Stimulated activated memory B cell treated with anti-CD40 and anti-IgM and Interleukin-4, amounts not matched to agents 10 μg/mL and 1 μg/mL and 100 μg/mL, for 72 hours (primary cell): Measurements from ENCODE around the gene TRIM9.

Experiments used
- ATAC-seq: fragments of 150-1000 bp; cut with Tn5 transposase; 2 replicates; pipeline ENCODE4 v1.10.0; 2021
- H3K27ac Mint-ChIP-seq: one replicate; pipeline ENCODE4 v1.8.0; 2022; ENCODE audit warnings: mild to moderate bottlenecking, mixed read lengths
- H3K27me3 Mint-ChIP-seq: one replicate; pipeline ENCODE4 v1.8.0; 2022; ENCODE audit warnings: mixed read lengths
- H3K36me3 Mint-ChIP-seq: one replicate; pipeline ENCODE4 v1.8.0; 2022; ENCODE audit warnings: mixed read lengths
- H3K4me1 Mint-ChIP-seq: one replicate; pipeline ENCODE4 v1.8.0; 2022; ENCODE audit warnings: mixed read lengths
- H3K4me3 Mint-ChIP-seq: one replicate; pipeline ENCODE4 v1.8.0; 2022; ENCODE audit warnings: mild to moderate bottlenecking, moderate library complexity, mixed read lengths
- H3K9me3 Mint-ChIP-seq: one replicate; pipeline ENCODE4 v1.8.0; 2022; ENCODE audit warnings: mixed read lengths

TRIM9 gene

GRCh38 chr14:51080645-51081044 is 14.3 kb downstream of the TRIM9 start:
- H3K4me1 Mint-ChIP-seq: peaks cover 11% of the 10 kb centered on the region
- no peak overlapping the region for H3K27ac Mint-ChIP-seq
- H3K4me3 Mint-ChIP-seq: no peak overlapping the region
- ATAC-seq: no peak
- H3K27me3 Mint-ChIP-seq: peaks cover 24% of the 10 kb centered on the region
- no peaks in the 10 kb centered on the region for H3K9me3 Mint-ChIP-seq
- no peaks in the 10 kb centered on the region for H3K36me3 Mint-ChIP-seq

DNA sequence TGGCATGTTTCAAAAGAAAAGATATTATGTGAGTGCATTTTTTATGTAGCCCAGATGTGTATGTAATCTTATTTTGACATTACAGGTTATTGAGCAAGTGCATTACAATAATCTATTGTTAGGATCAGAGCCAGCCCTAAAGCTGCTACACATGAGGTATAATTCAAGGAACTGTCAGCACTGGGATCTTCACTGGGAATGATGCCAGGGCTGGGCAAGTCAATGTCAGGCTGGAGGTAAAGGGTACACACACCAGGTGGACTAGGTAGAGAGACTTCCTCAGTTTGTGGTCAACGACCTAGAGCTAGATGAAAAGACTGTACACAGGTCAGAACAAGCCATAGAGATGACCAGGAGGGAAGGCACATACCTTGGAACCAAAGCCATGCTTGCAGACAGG is 15.4 kb downstream of the TRIM9 start:
- H3K27me3 Mint-ChIP-seq: peaks cover 24% of the 10 kb centered on the region
- H3K9me3 Mint-ChIP-seq: no peaks in the 10 kb centered on the region
- no peak overlapping the region for H3K4me3 Mint-ChIP-seq
- no peak for ATAC-seq
- H3K36me3 Mint-ChIP-seq: no peaks in the 10 kb centered on the region
- H3K27ac Mint-ChIP-seq: no peak overlapping the region
- peaks cover 11% of the 10 kb centered on the region for H3K4me1 Mint-ChIP-seq

DNA sequence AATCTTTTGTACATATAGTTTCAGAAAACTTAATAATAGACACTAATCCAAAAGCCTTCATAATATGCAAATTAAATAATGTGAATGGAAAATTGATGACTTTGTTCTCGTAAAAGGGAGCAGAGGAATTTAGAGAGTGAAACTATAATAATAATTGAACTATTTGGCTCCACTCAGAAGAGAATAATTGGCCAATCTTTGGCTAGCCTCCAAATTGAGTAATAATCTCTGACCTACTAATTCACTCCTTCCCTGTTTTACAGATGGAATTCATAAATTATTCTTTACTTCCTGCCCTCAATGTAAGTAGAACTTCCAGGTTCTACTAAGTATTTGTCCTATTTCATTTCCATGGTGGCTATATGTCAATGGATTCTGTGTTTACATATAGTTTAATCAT is 15.8 kb downstream of the TRIM9 start:
- H3K36me3 Mint-ChIP-seq: no peaks in the 10 kb centered on the region
- peaks cover 24% of the 10 kb centered on the region for H3K27me3 Mint-ChIP-seq
- no peak overlapping the region for H3K4me3 Mint-ChIP-seq
- no peak for ATAC-seq
- H3K9me3 Mint-ChIP-seq: no peaks in the 10 kb centered on the region
- no peak overlapping the region for H3K27ac Mint-ChIP-seq
- peaks cover 11% of the 10 kb centered on the region for H3K4me1 Mint-ChIP-seq

DNA sequence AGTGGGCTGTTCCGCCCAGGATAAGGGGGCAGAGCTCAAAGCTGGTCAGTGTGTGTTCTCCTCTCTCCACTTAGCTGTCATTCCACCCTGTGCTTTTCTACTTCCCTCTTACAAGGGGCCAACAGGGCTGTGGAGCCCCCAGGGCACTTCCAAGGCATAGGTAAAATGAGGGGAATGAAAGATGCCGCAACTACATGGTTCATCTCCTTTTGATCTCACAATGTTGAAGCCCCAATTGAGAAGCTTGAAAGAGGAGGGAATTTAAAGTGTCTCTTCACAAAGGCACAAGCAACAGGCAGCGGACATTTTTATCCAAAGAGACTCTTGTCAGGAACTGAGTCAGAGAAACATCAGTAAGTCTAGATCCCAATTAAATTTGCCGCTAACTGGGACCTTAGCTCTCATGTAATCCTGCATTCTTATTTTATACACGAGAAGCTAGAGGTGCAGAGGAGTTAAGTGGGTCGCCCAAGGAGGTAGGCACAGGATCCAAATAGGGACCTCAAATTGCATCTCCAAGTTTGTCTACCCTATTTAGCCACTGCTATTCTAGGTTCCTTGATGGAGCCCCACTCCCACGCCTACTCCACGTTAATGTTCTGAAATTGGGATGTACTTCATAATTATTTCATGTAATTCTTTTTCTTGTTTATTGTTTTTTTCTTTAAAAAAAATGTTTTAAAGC is 20.1 kb downstream of the TRIM9 start:
- no peak overlapping the region for H3K4me3 Mint-ChIP-seq
- H3K27me3 Mint-ChIP-seq: peaks cover 8% of the 10 kb centered on the region
- H3K27ac Mint-ChIP-seq: no peak overlapping the region
- no peaks in the 10 kb centered on the region for H3K9me3 Mint-ChIP-seq
- H3K36me3 Mint-ChIP-seq: no peaks in the 10 kb centered on the region
- no peak for ATAC-seq
- H3K4me1 Mint-ChIP-seq: no peaks in the 10 kb centered on the region

- H3K4me3 Mint-ChIP-seq: no peak overlapping the region
- peaks cover 2% of the 10 kb centered on the region for H3K36me3 Mint-ChIP-seq
- no peak for ATAC-seq
Measured at GRCh38 chr14:51073731-51074130, 21.2 kb downstream of the TRIM9 start.

DNA sequence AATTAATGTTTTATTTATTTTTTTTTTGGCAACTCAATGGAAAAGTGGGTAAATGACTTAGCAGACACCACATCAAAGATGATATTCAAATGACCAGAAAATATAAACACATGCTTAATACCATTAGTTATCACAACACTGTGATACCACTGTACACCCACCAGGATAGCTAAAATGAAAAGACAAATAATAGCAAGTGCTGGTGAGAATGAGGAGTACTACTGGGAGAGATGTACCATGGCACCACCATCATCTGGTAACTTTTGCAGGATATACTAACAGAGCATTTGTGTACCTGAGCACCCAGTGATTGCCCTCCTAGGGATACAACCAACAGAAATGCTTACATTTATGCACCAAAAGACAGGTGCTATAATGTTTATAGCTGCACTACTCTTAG is 21.9 kb downstream of the TRIM9 start:
- ATAC-seq: no peak
- no peak overlapping the region for H3K4me3 Mint-ChIP-seq
- H3K27ac Mint-ChIP-seq: no peak overlapping the region
- peaks cover 4% of the 10 kb centered on the region for H3K36me3 Mint-ChIP-seq
- peaks cover 19% of the 10 kb centered on the region for H3K27me3 Mint-ChIP-seq
- H3K4me1 Mint-ChIP-seq: no peaks in the 10 kb centered on the region
- peaks cover 4% of the 10 kb centered on the region for H3K9me3 Mint-ChIP-seq

More at GRCh38 chr14:51073731-51074130, 21.2 kb downstream of the TRIM9 start:
- peaks cover 2% of the 10 kb centered on the region for H3K9me3 Mint-ChIP-seq
- peaks cover 13% of the 10 kb centered on the region for H3K27me3 Mint-ChIP-seq
- no peaks in the 10 kb centered on the region for H3K4me1 Mint-ChIP-seq
- H3K27ac Mint-ChIP-seq: no peak overlapping the region

GRCh38 chr14:51071857-51072256 is 23.0 kb downstream of the TRIM9 start:
- no peak overlapping the region for H3K4me3 Mint-ChIP-seq
- H3K9me3 Mint-ChIP-seq: peaks cover 4% of the 10 kb centered on the region
- no peak overlapping the region for H3K27ac Mint-ChIP-seq
- H3K4me1 Mint-ChIP-seq: no peaks in the 10 kb centered on the region
- peaks cover 4% of the 10 kb centered on the region for H3K36me3 Mint-ChIP-seq
- peaks cover 18% of the 10 kb centered on the region for H3K27me3 Mint-ChIP-seq
- ATAC-seq: no peak

DNA sequence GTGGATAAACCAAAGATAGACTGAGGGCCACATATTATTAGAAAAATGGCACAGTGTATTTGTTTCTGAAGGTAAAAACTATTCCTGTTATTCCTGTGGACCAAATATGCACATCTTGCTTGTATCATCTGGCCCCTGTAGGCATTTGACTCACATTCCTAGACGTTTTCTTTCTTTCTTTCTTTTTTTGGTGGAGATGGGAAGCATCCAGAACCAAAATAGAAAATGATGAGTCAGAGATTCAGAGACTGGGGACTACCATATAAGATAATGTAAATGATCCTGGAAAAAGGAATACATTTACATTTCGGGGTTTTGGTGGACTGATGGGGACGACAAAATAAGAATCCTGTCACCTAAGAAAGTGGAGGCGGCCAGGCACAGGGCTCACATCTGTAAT is 24.2 kb downstream of the TRIM9 start:
- H3K36me3 Mint-ChIP-seq: peaks cover 4% of the 10 kb centered on the region
- H3K27ac Mint-ChIP-seq: no peak overlapping the region
- peaks cover 4% of the 10 kb centered on the region for H3K9me3 Mint-ChIP-seq
- H3K4me3 Mint-ChIP-seq: no peak overlapping the region
- ATAC-seq: no peak
- peaks cover 11% of the 10 kb centered on the region for H3K27me3 Mint-ChIP-seq
- H3K4me1 Mint-ChIP-seq: no peaks in the 10 kb centered on the region

GRCh38 chr14:51069055-51069454 is 25.9 kb downstream of the TRIM9 start:
- H3K27me3 Mint-ChIP-seq: peaks cover 11% of the 10 kb centered on the region
- no peak for ATAC-seq
- H3K4me1 Mint-ChIP-seq: no peaks in the 10 kb centered on the region
- H3K27ac Mint-ChIP-seq: no peak overlapping the region
- peaks cover 4% of the 10 kb centered on the region for H3K9me3 Mint-ChIP-seq
- peaks cover 4% of the 10 kb centered on the region for H3K36me3 Mint-ChIP-seq
- no peak overlapping the region for H3K4me3 Mint-ChIP-seq

- Mint-ChIP-seq H3K36me3 (peaks cover 5% of the 10 kb centered on the region), H3K27me3 (peaks cover 11% of the 10 kb centered on the region), H3K4me3 (no peak overlapping the region), H3K4me1 (no peaks in the 10 kb centered on the region), H3K27ac (no peak overlapping the region), H3K9me3 (peaks cover 4% of the 10 kb centered on the region)
- ATAC-seq: no peak
Measured at GRCh38 chr14:51068268-51068667, 26.6 kb downstream of the TRIM9 start.

DNA sequence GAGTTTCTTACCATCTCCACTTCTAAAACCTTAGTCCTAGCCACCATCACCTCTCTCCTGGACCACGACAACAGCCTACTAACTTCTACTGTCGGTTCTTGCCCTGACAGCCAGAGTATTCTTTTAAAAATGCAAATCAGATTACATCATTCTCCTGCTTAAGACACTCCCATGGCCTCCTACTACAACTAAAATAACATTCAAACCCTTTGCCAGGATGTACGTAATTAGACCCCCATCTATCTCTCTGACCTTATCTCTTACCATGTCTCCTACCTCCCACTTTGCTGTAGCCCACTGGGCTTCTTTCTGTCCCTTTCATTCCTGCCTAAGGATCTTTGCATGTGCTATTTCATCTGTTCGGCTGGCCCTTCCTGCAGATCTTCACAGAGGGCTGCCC is 27.6 kb downstream of the TRIM9 start:
- H3K4me3 Mint-ChIP-seq: no peak overlapping the region
- ATAC-seq: no peak
- H3K4me1 Mint-ChIP-seq: no peaks in the 10 kb centered on the region
- H3K36me3 Mint-ChIP-seq: peaks cover 15% of the 10 kb centered on the region
- peaks cover 13% of the 10 kb centered on the region for H3K9me3 Mint-ChIP-seq
- peaks cover 18% of the 10 kb centered on the region for H3K27me3 Mint-ChIP-seq
- no peak overlapping the region for H3K27ac Mint-ChIP-seq

DNA sequence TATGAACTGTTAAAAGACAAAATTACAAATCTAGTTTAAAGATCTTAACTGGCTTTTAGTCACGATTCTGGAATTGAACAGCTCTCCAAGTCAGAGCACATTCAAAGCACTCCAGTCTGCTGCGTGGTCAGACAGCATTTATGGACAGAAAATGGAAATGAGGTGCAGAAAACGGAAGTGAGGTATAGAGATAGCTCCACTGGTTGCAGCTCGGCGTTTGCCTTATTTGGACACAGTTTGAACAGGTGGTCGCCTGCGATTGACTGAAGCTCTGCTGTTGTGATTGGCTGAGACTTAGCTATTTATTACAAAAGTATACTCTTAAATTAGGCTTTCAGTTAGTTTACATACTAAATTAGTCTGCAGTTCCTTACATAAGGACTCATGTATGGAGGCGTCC is 28.3 kb downstream of the TRIM9 start:
- H3K4me3 Mint-ChIP-seq: no peak overlapping the region
- H3K4me1 Mint-ChIP-seq: no peaks in the 10 kb centered on the region
- no peak for ATAC-seq
- peaks cover 19% of the 10 kb centered on the region for H3K36me3 Mint-ChIP-seq
- H3K27me3 Mint-ChIP-seq: peaks cover 21% of the 10 kb centered on the region
- H3K27ac Mint-ChIP-seq: no peak overlapping the region
- peaks cover 16% of the 10 kb centered on the region for H3K9me3 Mint-ChIP-seq

- Mint-ChIP-seq H3K27ac (no peak overlapping the region), H3K4me1 (no peaks in the 10 kb centered on the region), H3K4me3 (no peak overlapping the region), H3K9me3 (peaks cover 12% of the 10 kb centered on the region), H3K36me3 (peaks cover 15% of the 10 kb centered on the region), H3K27me3 (peaks cover 10% of the 10 kb centered on the region)
- no peak for ATAC-seq
Measured at GRCh38 chr14:51059032-51059431, 35.9 kb downstream of the TRIM9 start.

- peaks cover 10% of the 10 kb centered on the region for H3K27me3 Mint-ChIP-seq
Measured at GRCh38 chr14:51058382-51058781, 36.5 kb downstream of the TRIM9 start.

GRCh38 chr14:51056421-51056820 is 38.5 kb downstream of the TRIM9 start:
- ATAC-seq: no peak
- no peak overlapping the region for H3K27ac Mint-ChIP-seq
- H3K4me3 Mint-ChIP-seq: no peak overlapping the region
- H3K4me1 Mint-ChIP-seq: no peaks in the 10 kb centered on the region
- H3K9me3 Mint-ChIP-seq: no peaks in the 10 kb centered on the region
- H3K36me3 Mint-ChIP-seq: no peaks in the 10 kb centered on the region
- peaks cover 4% of the 10 kb centered on the region for H3K27me3 Mint-ChIP-seq

More at GRCh38 chr14:51058382-51058781, 36.5 kb downstream of the TRIM9 start:
- peaks cover 12% of the 10 kb centered on the region for H3K9me3 Mint-ChIP-seq
- peaks cover 15% of the 10 kb centered on the region for H3K36me3 Mint-ChIP-seq
- H3K27ac Mint-ChIP-seq: no peak overlapping the region
- H3K4me3 Mint-ChIP-seq: no peak overlapping the region
- peak; percentile 51 for ATAC-seq
- no peaks in the 10 kb centered on the region for H3K4me1 Mint-ChIP-seq

- H3K4me3 Mint-ChIP-seq: no peak overlapping the region
- H3K9me3 Mint-ChIP-seq: peaks cover 6% of the 10 kb centered on the region
- no peak for ATAC-seq
- peaks cover 13% of the 10 kb centered on the region for H3K27me3 Mint-ChIP-seq
- H3K27ac Mint-ChIP-seq: no peak overlapping the region
- H3K4me1 Mint-ChIP-seq: no peaks in the 10 kb centered on the region
- H3K36me3 Mint-ChIP-seq: no peaks in the 10 kb centered on the region
Measured at GRCh38 chr14:51053157-51053556, 41.7 kb downstream of the TRIM9 start.
